ENCODE measurements around the gene SLC43A3. TPM values are rescaled to one million over a fixed set of nuclear protein-coding genes. Genes with fewer than 3 reads are reported as not detected.

The SLC43A3 gene
- total RNA-seq, 1 donor from 2014 or later: 57.5 TPM

DNA sequence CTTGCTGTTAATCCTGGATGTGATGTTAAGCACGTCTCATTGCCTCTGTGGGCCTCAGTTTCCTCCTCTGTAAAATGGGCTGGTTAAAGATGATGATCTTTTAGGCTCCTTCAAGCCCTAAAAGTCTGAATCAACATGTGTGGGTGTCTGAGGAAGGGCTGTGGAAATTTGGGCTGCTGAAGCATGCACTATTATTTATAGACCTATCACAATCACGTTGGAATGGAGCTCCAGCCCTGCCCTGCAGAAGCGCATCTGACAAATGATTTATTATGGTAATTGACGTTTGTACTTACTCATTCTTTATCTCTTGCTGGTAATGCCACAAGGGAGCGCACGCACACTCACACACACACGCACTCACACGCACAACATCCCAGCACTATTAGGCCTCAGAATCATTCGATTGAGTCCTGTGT lies 68.4 kb downstream of the SLC43A3 start:
- peak; percentile 14 for DNase-seq (ENCODE audit: low spot score)

DNA sequence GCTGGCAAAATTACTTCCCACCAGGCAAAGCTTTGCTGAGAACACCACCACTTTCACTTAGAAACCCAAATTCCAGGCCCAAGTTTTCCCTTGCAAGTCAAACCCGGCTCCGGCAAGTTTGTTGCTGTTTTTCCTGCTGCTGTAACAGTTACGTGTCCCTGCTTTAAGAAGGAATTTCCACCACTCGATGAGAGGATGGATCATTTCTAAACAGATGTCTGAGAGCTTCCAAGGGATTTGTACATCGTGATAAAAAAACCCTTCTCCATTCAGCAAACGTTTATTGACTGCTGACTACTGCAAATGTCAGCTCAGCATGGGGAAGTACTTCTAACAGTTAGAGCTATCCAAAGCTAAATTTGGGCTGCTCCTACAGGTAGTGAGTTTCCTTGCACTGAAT lies 69.1 kb downstream of the SLC43A3 start:
- DNase-seq (ENCODE audit: low spot score): peak; percentile 92

DNA sequence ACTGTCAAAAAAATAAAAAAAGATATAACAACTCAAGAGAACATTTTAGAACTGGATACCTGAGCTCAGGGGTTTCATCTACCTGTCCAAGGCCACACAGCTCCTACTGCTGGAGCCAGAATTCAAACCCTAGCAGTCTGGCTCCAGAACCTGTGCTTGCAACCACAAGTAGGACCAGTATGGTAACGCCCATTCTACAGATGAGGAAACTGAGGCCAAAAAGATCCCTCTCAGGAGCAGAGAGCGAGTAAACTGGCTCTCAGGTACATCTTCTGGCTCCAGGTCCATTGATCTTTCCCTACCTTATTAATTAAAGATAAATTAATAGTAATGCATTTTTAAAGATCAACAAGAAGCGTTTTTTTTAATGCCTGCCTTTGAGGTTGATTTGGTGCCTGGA lies 69.6 kb downstream of the SLC43A3 start:
- no peak for DNase-seq (ENCODE audit: low spot score)

Other genes with a start within 250 kb of the SLC43A3 start
- gene LRRC55, start 245.2 kb downstream of the SLC43A3 start, total RNA-seq (ENCODE audit: insufficient read depth, low replicate concordance): 1.2 TPM
- 1.7 TPM for gene APLNR, start 189.9 kb downstream of the SLC43A3 start, total RNA-seq (ENCODE audit: insufficient read depth, low replicate concordance)
- gene TNKS1BP1, start 102.2 kb downstream of the SLC43A3 start, total RNA-seq (ENCODE audit: insufficient read depth, low replicate concordance): 86.4 TPM
- gene SSRP1, start 91.2 kb downstream of the SLC43A3 start, total RNA-seq (ENCODE audit: insufficient read depth, low replicate concordance): 54.7 TPM
- not detected for gene P2RX3, start 88.8 kb downstream of the SLC43A3 start, total RNA-seq (ENCODE audit: insufficient read depth, low replicate concordance)
- gene PRG3, start 46.0 kb downstream of the SLC43A3 start, total RNA-seq (ENCODE audit: insufficient read depth, low replicate concordance): 5.5 TPM
- 3.1 TPM for gene PRG2, start 36.5 kb downstream of the SLC43A3 start, total RNA-seq (ENCODE audit: insufficient read depth, low replicate concordance)
- not detected for gene RTN4RL2, start 33.4 kb upstream of the SLC43A3 start, total RNA-seq (ENCODE audit: insufficient read depth, low replicate concordance)
- gene SLC43A1, start 88.6 kb upstream of the SLC43A3 start, total RNA-seq (ENCODE audit: insufficient read depth, low replicate concordance): 12.5 TPM
- 7.0 TPM for gene TIMM10, start 103.6 kb upstream of the SLC43A3 start, total RNA-seq (ENCODE audit: insufficient read depth, low replicate concordance)
- gene SMTNL1, start 110.5 kb upstream of the SLC43A3 start, total RNA-seq (ENCODE audit: insufficient read depth, low replicate concordance): not detected
- 26.5 TPM for gene UBE2L6, start 140.6 kb upstream of the SLC43A3 start, total RNA-seq (ENCODE audit: insufficient read depth, low replicate concordance)
- 31.8 TPM for gene SERPING1, start 170.6 kb upstream of the SLC43A3 start, total RNA-seq (ENCODE audit: insufficient read depth, low replicate concordance)
- 3.4 TPM for gene YPEL4, start 222.8 kb upstream of the SLC43A3 start, total RNA-seq (ENCODE audit: insufficient read depth, low replicate concordance)
- gene CLP1, start 230.6 kb upstream of the SLC43A3 start, total RNA-seq (ENCODE audit: insufficient read depth, low replicate concordance): 22.6 TPM
- gene ZDHHC5, start 241.0 kb upstream of the SLC43A3 start, total RNA-seq (ENCODE audit: insufficient read depth, low replicate concordance): 20.5 TPM